K562 (cell line): ENCODE data around the gene TRDN. TPM values are rescaled to one million over a fixed set of nuclear protein-coding genes. Genes with fewer than 3 reads are reported as not detected.

Source experiments
- ATAC-seq: fragments of 200-7000 bp; cut with Tn5 transposase; 3 replicates; pipeline ENCODE4 v1.9.1; 2020; ENCODE audit warnings: moderate library complexity
- BruUV-seq: library from RNA; stranded (reverse); fragments of 400-500 nt; replicated peaks from 2 replicates; lab custom pipeline; 2021; lab: Mats Ljungman, UMichigan
- CTCF ChIA-PET: fragments of 300-600 bp; formaldehyde crosslinking; extraction: SDS; loops from one replicate; lab custom pipeline; 2021; ENCODE audit warnings: low intra/inter-chr PET ratio; lab: Yijun Ruan, JAX
- POLR2A ChIA-PET: fragments of 300-600, 350-650 bp; sonication (Branson Sonifier 250); formaldehyde crosslinking; extraction: SDS; loops from one replicate; lab custom pipeline; 2021; ENCODE audit warnings: antibody characterized with exemption, inconsistent platforms; lab: Yijun Ruan, JAX
- DNase-seq, 4 experiments: peaks; one replicate each; pipeline versions ENCODE4 v3.0.0 to v3.0.0-alpha.2; 2011 to 2018; ENCODE audit warnings: low spot score in 3 of 4, mixed read lengths in 3 of 4; ENCODE audit errors: extremely low read depth in 1 of 4
- FAIRE-seq: peaks from 2 replicates; lab custom pipeline; 2011; peaks lifted over from hg19 to GRCh38; lab: Jason Lieb, UNC
- H2AFZ ChIP-seq: 2 replicates; pipeline ENCODE4 v1.6.0; 2011; ENCODE audit warnings: low read depth, low read length, control low read depth, inconsistent platforms
- H3K27ac ChIP-seq: fragments of 200-600 bp; 3 replicates; pipeline ENCODE4 v1.8.0; 2011; ENCODE audit warnings: low read depth, mild to moderate bottlenecking, control low read depth, inconsistent platforms, low read length, moderate library complexity, mixed read lengths; ENCODE audit errors: extremely low read depth
- H3K27me3 ChIP-seq, 2 experiments: fragments of 300-600 bp in 1 of 2; 2 replicates in 1 of 2; 3 replicates in 1 of 2; pipeline versions ENCODE4 v1.6.0 to v1.8.0; 2011; ENCODE audit warnings: inconsistent platforms in 2 of 2, low read length in 2 of 2, mild to moderate bottlenecking in 1 of 2, mixed read lengths in 1 of 2, moderate library complexity in 1 of 2; ENCODE audit not compliant: control insufficient read depth in 2 of 2, insufficient read depth in 2 of 2
- H3K36me3 ChIP-seq: fragments of 300-600 bp; 3 replicates; pipeline ENCODE4 v1.8.0; 2011; ENCODE audit warnings: mild to moderate bottlenecking, low read length, inconsistent platforms; ENCODE audit not compliant: control insufficient read depth, insufficient read depth
- H3K4me1 ChIP-seq, 2 experiments: fragments of 200-600 bp in 1 of 2; replicated peaks in 1 of 2; 2 replicates in 1 of 2; 3 replicates in 1 of 2; pipeline versions ENCODE4 v1.5.1 to v1.8.0; 2011; ENCODE audit warnings: inconsistent platforms in 2 of 2, low read length in 2 of 2, mild to moderate bottlenecking in 1 of 2, mixed read lengths in 1 of 2, moderate library complexity in 1 of 2; ENCODE audit not compliant: control insufficient read depth in 2 of 2, insufficient read depth in 2 of 2
- H3K4me2 ChIP-seq: 2 replicates; pipeline ENCODE4 v1.6.1; 2011; ENCODE audit warnings: low read length, control low read depth, inconsistent platforms, mixed read lengths; ENCODE audit not compliant: insufficient read depth
- H3K4me3 ChIP-seq: fragments of 200-600 bp; sonication (generic), shearing (Covaris generic); 2 replicates; pipeline ENCODE4 v1.5.1; 2016; ENCODE audit warnings: control low read depth, inconsistent platforms
- H3K79me2 ChIP-seq: fragments of 200-600 bp; 3 replicates; pipeline ENCODE4 v1.8.0; 2011; ENCODE audit warnings: low read length, inconsistent platforms; ENCODE audit not compliant: control insufficient read depth, insufficient read depth
- H3K9ac ChIP-seq, 2 experiments: 2 replicates each; pipeline versions ENCODE4 v1.6.0 to v1.6.1; 2011; ENCODE audit warnings: low read depth in 2 of 2, low read length in 2 of 2, control low read depth in 1 of 2, inconsistent platforms in 1 of 2, mild to moderate bottlenecking in 1 of 2, mixed read lengths in 1 of 2; ENCODE audit not compliant: insufficient read depth in 1 of 2
- H3K9me1 ChIP-seq: one replicate; pipeline ENCODE4 v1.6.0; 2011; ENCODE audit warnings: inconsistent platforms, mild to moderate bottlenecking, low read length, moderate library complexity; ENCODE audit not compliant: control insufficient read depth, insufficient read depth
- H3K9me3 ChIP-seq: replicated peaks from 2 replicates; pipeline ENCODE4 v1.5.1; 2011; ENCODE audit warnings: low read depth, low read length, inconsistent platforms; ENCODE audit not compliant: control insufficient read depth, insufficient read depth
- H4K20me1 ChIP-seq: replicated peaks from 2 replicates; pipeline ENCODE4 v1.6.1; 2011; ENCODE audit warnings: low read length, inconsistent platforms, mixed read lengths; ENCODE audit not compliant: control insufficient read depth, insufficient read depth
- BMI1 ChIP-seq: fragments of 150-350 bp; IDR thresholded peaks from 2 replicates; pipeline ENCODE4 v1.6.1; 2014; ENCODE audit warnings: low read length
- CTBP1 ChIP-seq: fragments of 450-650 bp; IDR thresholded peaks from 2 replicates; pipeline ENCODE4 v1.6.1; 2016; ENCODE audit warnings: borderline replicate concordance
- FOXA3 ChIP-seq, 2 experiments: fragments of 450-650 bp in 1 of 2; sonication (generic) in 1 of 2; formaldehyde crosslinking; IDR thresholded peaks in 1 of 2; conservative IDR thresholded peaks in 1 of 2; 2 replicates each; pipeline versions ENCODE4 v1.4.0 to v1.8.0; 2020 to 2022; ENCODE audit warnings: mild to moderate bottlenecking in 2 of 2, missing genetic modification reagents in 1 of 2
- JUND ChIP-seq, 2 experiments: IDR thresholded peaks; 2 replicates in 1 of 2; 3 replicates in 1 of 2; pipeline ENCODE4 v1.6.1; 2011; ENCODE audit warnings: borderline replicate concordance in 2 of 2, low read depth in 2 of 2, low read length in 2 of 2, improper control_type of control experiment in 1 of 2, missing biosample characterization in 1 of 2, missing genetic modification characterization in 1 of 2, missing genetic modification reagents in 1 of 2
- MTA3 ChIP-seq: fragments of 450-650 bp; formaldehyde crosslinking; IDR thresholded peaks from 2 replicates; pipeline ENCODE4 v1.6.1; 2017; ENCODE audit warnings: mild to moderate bottlenecking, borderline replicate concordance
- NCOA2 ChIP-seq, 2 experiments: fragments of 450-650 bp; IDR thresholded peaks; 2 replicates each; pipeline ENCODE4 v1.6.1; 2018; ENCODE audit warnings: mild to moderate bottlenecking in 2 of 2, moderate library complexity in 1 of 2; ENCODE audit not compliant: partially characterized antibody in 2 of 2
- NFIC ChIP-seq: fragments of 450-650 bp; IDR thresholded peaks from 2 replicates; pipeline ENCODE4 v1.6.1; 2017; ENCODE audit warnings: mild to moderate bottlenecking, inconsistent platforms
- POLR2B ChIP-seq: fragments of 450-650 bp; IDR thresholded peaks from 2 replicates; pipeline ENCODE4 v1.6.1; 2018; ENCODE audit warnings: low read depth; ENCODE audit not compliant: partially characterized antibody
- SNIP1 ChIP-seq: fragments of 450-650 bp; IDR thresholded peaks from 2 replicates; pipeline ENCODE4 v1.7.1; 2017; ENCODE audit warnings: low read depth, mild to moderate bottlenecking
- THAP7 ChIP-seq: fragments of 250-450 bp; sonication (Bioruptor Pico); IDR thresholded peaks from 2 replicates; pipeline ENCODE4 v1.5.0; 2021
- ZFP36 ChIP-seq: fragments of 150-350 bp; IDR thresholded peaks from 2 replicates; pipeline ENCODE4 v1.6.1; 2018; ENCODE audit warnings: low read length, low read depth; ENCODE audit not compliant: partially characterized antibody
- ZNF212 ChIP-seq: fragments of 450-650 bp; formaldehyde crosslinking; IDR thresholded peaks from 2 replicates; pipeline ENCODE4 v1.4.0; 2020; ENCODE audit warnings: mild to moderate bottlenecking
- ZNF347 ChIP-seq: fragments of 450-650 bp; formaldehyde crosslinking; IDR thresholded peaks from 2 replicates; pipeline ENCODE4 v1.4.0; 2020; ENCODE audit warnings: low read depth, mild to moderate bottlenecking, moderate library complexity
- WGBS: fragments of 100-300 bp; shearing (Covaris generic); methylation state at CpG from one replicate; pipeline ENCODE4 v1.1.6; 2016; ENCODE audit warnings: low coverage, mixed read lengths; ENCODE audit not compliant: insufficient coverage; ENCODE audit errors: missing lambda C conversion rate; 5-methylcytosine and 5-hydroxymethylcytosine counted together
- in situ Hi-C: fragments of 300-500 bp; cut with MboI; formaldehyde crosslinking; loops from 4 replicates; pipeline ENCODE4 v1.15.0; 2018; ENCODE audit warnings: inconsistent platforms, mixed read lengths
- intact Hi-C: fragments of 100-400 bp; cut with micrococcal nuclease; formaldehyde crosslinking; loops from 2 replicates; pipeline ENCODE4 v1.14.2; 2022
- polyA plus RNA-seq, 8 experiments: library from polyadenylated mRNA; depleted of rRNA in 4 of 8; stranded (reverse) in 5 of 8; unstranded in 3 of 8; fragments of >200 nt; fragmentation: Nextera tagmentation in 2 of 8; fragmentation: Illumina TruSeq in 1 of 8; extraction: Ambion mirVana in 2 of 8; extraction: Trizol in 1 of 8; gene quantifications; 2 replicates each; pipeline versions ENCODE4 v1.2.1 to v1.2.3, GENCODE V29; 2011 to 2014; ENCODE audit warnings: inconsistent platforms in 1 of 8, missing spikeins in 1 of 8
- total RNA-seq, 7 experiments: library from RNA; depleted of rRNA in 6 of 7; stranded (reverse); fragments of >200 nt in 6 of 7; fragmentation: Illumina TruSeq in 2 of 7; extraction: Trizol in 2 of 7; gene quantifications; 2 replicates each; pipeline versions ENCODE4 v1.2.1 to v1.2.3, GENCODE V29; 2011 to 2021; ENCODE audit warnings: low replicate concordance in 1 of 7
- TF ChIP-seq, protein P1 (sequence below), 2 experiments: fragments of 200-800 bp in 1 of 2; sonication (Bioruptor generic) in 1 of 2; sonication (generic) in 1 of 2; formaldehyde crosslinking in 1 of 2; IDR thresholded peaks in 1 of 2; conservative IDR thresholded peaks in 1 of 2; 2 replicates each; pipeline versions ENCODE4 v1.5.0 to v1.6.1; 2016 to 2020; ENCODE audit warnings: missing compliant biosample characterization in 1 of 2, missing genetic modification characterization in 1 of 2, missing genetic modification reagents in 1 of 2

TRDN gene
- total and polyA plus RNA-seq, 9 of the 15 experiments (the other 6 are each of a cell fraction or from before 2014, with no cell fraction given), result 0.05 to 0.50 (median 0.16) TPM

DNA sequence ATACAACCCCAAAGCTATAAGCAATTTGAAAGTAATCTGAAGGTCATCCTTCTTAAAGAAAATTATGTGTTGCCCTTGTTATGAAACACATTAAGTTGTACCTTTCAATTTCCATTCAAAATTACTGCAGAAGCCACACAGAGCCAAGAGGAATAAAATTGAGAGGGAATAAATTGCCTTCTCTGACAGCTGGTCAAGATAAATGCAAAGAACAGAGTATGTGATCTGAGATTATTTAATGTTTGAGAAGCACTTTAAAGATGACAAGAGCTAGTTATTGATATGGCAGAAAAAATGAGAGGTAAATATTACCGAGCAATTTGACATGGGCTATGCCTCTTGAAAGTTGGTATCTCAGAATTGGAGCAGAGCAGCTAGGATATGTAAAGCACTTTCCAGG, 61.6 kb downstream of the TRDN start:
- CTCF ChIA-PET, result no interaction called here
- Histone ChIP-seq H3K4me1 (no peaks in the 10 kb centered on the region), H3K27me3 (no peaks in the 10 kb centered on the region), H3K9me1 (no peaks in the 10 kb centered on the region), H3K9me3 (no peaks in the 10 kb centered on the region; the same call in 1 of the 2 replicates), H3K9ac (no peak overlapping the region), H3K4me2 (no peak overlapping the region), H2AFZ (no peak overlapping the region), H3K36me3 (no peaks in the 10 kb centered on the region), H3K27ac (no peak overlapping the region), H3K4me3 (no peak overlapping the region), H4K20me1 (no peaks in the 10 kb centered on the region)
- in situ Hi-C loops (no loop called here), intact Hi-C loops (no loop called here)
- POLR2A ChIA-PET, result no interaction called here
- DNase-seq, result no peak
- WGBS, result 6% methylated on average over 1 of the region's 1 CpG
- peak; percentile 35 for FAIRE-seq
- TF ChIP-seq CTBP1, result no peak
- TF ChIP-seq FOXA3 (CRISPR knock-in tag; conservative IDR thresholded peaks at IDR 0.05 in 1 of 2, IDR thresholded peaks at IDR 0.05 in 1 of 2), result no peak
- no peak for TF ChIP-seq MTA3
- TF ChIP-seq JUND (IDR thresholded peaks at IDR 0.05; ENCODE audit: borderline replicate concordance, low read depth, low read length), result no peak
- TF ChIP-seq JUND (tag; IDR thresholded peaks at IDR 0.05; ENCODE audit: borderline replicate concordance, low read depth, low read length), result no peak
- no peak for TF ChIP-seq NCOA2 (IDR thresholded peaks at IDR 0.05; ENCODE audit: partially characterized antibody in 2 of 2)
- TF ChIP-seq THAP7, result no peak
- no peak for TF ChIP-seq ZNF212 (CRISPR knock-in tag)
- TF ChIP-seq SNIP1, result no peak
- TF ChIP-seq ZFP36, result no peak
- TF ChIP-seq BMI1, result no peak
- no peak for TF ChIP-seq NFIC
- TF ChIP-seq, protein P1, sequence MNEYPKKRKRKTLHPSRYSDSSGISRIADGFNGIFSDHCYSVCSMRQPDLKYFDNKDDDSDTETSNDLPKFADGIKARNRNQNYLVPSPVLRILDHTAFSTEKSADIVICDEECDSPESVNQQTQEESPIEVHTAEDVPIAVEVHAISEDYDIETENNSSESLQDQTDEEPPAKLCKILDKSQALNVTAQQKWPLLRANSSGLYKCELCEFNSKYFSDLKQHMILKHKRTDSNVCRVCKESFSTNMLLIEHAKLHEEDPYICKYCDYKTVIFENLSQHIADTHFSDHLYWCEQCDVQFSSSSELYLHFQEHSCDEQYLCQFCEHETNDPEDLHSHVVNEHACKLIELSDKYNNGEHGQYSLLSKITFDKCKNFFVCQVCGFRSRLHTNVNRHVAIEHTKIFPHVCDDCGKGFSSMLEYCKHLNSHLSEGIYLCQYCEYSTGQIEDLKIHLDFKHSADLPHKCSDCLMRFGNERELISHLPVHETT (CRISPR knock-in tag; conservative IDR thresholded peaks at IDR 0.05 in 1 of 2, IDR thresholded peaks at IDR 0.05 in 1 of 2), result no peak
- TF ChIP-seq ZNF347, result no peak
- no peak for TF ChIP-seq POLR2B
- TF ChIP-seq, all 486 proteins: peak for 0
- ATAC-seq, result no peak
- BruUV-seq, result no TSS peak
- no peaks in the 10 kb centered on the region for H3K79me2 ChIP-seq
